Stimulated activated CD4-positive, alpha-beta T cell treated with anti-CD3 and anti-CD28 coated beads, TNF-alpha, amount 100 ng/mL, for 4 hours (primary cell): ENCODE measurements around the gene KCNK10.
A peak's percentile ranks its signal among the peaks of the same experiment; 100 is the strongest.

ENCODE experiments used
- DNase-seq, 3 experiments: peaks; one replicate each; pipeline ENCODE4 v3.0.0-alpha.2; 2020; ENCODE audit warnings: low read depth in 3 of 3

KCNK10 gene

DNA sequence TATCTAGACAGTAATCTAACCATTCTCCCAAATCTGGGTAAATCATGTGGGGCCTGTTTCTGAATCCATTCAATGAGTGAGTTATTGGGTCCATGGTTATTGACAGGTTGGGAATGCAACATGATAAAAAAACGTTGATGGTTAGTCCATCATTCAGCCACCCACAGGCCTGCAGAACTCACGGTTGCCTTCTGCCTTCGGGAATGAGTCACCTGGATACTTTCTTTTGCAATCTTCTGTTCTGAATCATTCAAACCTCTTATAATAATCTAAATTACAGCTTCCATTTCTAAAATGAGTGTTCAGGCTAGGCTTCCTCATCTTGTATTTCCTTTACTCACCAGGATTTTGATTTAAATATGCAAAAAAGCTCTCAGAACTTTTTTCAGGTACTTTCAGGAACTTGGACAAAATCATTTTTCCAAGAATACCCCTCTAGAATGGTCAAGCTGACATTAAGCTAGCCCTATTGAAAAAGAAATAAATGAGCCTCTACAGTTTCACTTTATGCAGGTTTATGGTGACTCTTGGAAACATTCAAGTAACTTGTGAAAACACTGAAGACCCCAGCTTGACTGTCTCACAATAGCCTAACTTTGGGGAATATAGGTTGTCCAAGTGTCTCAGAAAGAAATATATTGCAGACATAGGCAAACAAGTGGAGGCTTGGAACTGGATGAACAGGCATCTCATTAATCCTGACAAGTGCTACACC lies 94.4 kb downstream of the KCNK10 start:
- no peak for DNase-seq

DNA sequence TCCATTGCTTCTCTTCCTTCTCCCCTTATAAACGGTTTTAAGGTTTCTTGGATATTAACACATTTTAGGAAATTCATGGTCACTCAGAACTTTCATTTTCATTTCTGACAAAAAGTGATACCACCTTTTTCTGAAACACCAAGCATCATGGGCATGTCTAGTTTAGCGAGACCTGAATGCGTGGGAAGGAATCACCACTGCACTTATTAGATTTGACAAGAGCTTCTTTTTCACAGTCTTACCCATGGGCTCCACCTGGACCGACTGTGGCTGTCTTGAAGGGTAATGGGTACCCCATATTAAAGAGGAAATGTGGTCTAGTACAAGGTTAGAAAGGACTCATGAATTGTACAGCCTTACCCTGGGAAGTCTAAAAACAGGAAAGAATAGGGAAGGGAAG lies 95.4 kb downstream of the KCNK10 start:
- no peak for DNase-seq

DNA sequence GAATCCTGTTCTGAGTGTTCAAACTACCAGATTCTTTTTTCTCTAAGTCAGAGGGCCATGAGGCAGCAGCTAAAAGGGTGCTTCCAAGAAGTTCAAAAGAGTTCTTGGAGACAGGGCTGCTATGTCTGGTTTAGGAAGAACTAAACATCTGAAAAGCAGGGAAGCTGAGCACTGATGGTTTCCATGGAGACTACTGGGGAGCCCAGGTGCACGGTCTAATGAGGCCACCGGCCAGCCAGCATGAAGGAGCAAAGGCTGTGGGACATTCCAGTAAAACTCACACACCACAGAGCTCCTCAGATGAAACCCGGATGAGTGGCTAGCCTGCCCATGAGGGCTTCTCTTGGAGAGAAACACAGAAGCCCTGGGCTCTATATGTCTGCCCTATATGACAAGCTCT lies 97.3 kb downstream of the KCNK10 start:
- no peak for DNase-seq

DNA sequence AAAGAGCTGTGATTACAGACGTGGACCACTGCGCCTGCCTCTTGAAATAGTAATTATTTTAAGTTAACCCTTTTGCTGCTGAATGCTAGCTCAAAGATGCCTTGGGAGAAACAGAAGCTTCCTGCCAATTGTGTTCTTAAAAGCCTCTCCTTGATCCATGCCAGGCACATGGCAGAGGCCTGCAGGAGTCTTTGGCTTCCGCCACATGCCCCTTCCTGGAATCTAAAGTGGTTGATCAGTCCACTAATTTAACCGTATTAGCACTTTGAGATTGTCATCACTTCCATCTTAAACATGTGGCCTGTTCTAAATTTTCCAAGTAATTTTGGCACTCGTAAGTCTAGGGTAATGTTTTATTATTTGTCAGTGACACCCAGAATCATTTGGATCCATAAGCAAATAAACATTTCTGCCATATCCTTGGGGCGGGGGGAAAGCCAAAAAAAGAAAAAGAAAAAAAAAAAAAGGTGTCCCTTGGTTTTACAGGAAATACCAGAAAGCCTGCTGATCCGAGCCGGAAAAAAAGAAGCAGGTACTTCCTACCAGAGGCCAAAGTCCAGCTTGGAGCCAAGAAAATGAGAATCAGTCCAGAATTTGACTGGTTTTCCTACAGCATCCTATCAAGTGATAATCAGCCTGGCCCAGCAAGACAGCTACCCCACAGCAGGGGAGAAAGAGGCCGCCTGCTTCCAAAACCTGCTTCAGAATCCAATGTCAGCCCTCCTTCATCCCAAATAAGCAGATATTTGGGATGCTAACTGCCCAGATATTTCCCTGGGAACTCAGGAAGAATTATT lies 104.8 kb downstream of the KCNK10 start:
- no peak for DNase-seq

DNA sequence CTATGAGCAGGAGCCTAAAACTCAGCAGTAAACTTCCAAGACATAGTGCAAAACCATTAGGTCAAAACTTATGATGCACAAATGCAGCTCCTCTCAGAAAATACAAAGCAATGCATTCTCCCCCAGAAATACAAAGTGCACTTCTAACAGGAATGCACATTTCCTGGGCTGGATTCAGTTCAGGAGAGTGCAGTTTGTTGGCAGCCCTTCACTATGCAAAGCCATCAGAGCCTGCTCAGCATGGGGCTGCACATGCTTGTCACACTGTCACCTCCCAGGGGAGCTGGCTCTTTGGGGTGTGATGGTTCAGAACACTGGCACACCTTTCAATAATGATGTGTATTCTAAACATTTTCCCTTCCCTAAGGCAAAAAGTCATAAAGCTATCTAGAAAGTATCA lies 110.4 kb downstream of the KCNK10 start:
- no peak for DNase-seq

DNA sequence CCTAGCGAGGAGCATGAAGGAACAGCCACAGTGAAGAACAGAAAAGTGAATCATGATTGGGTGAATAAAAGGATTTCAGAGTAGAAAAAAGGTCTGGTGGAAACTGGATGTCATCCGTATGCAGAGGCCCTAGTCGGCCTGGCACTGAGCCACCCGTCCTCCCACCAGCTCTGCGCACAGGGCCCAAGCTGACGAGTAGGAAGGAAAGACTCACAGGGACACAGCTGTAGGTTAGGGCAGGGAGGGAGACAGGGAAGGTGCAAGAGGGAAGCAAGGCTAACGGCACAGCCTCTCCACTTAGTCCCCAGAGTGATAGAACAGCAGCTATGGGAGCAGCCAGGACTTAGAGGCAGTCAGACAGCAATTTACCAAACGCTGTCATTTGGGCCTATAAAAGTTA lies 112.6 kb downstream of the KCNK10 start:
- no peak for DNase-seq

DNA sequence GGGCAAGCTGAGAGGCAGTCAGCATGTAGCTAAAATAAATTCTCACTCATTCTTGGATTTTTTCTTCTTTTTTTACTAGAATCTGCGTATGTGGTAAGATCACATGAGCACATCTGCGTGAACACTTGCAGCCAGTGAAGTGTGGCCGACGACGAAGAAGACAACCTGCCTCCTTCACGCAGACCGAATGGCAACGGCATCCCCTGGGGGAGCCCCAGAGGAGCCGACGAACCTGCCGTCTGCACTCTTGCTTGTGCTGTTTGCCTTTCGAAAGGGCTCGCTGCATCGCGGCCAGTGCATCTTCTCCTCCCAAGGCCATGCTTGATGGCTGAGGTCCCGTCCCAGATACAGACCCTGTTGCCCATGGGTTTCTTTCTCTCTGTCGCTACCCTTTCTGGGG lies 113.8 kb downstream of the KCNK10 start:
- DNase-seq: no peak

DNA sequence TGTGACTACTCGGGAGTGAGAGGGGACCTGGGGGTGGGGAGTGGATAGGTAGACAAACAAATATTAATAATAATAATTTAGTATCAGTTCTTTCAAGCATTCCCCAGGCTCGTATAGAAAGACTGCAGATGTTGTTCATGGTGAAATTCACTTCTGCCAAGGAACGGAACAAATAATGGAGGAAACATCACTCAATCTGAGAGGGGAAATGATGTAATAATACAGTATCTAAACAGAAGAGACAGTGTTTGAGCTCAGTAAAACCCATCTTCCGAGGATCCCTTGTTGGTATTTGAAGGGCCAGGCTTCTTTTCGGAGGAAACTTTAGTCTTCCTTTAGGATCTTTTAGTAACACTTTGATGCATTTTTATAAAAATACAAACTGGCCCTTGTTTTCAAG lies 114.2 kb downstream of the KCNK10 start:
- DNase-seq: no peak

DNA sequence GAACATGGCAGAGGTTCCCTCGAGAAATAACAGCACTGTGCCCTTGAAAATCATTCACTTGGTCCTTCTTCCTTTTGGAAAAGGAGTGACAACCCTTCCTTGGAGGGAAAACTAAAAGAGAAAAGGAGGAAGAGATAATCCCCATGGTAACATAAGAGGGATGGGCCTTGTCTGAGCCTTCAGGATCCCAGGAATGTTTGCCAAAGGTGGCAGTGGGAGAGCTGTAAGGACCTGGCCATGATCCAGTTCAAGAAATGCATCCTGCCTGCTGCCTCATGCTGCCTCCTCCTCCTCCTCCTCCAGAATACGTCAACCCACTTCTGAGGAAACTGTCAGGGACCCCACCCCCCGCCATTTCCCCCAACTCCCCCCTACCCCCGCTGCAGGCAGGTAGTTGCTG lies 118.8 kb downstream of the KCNK10 start:
- DNase-seq: no peak

DNA sequence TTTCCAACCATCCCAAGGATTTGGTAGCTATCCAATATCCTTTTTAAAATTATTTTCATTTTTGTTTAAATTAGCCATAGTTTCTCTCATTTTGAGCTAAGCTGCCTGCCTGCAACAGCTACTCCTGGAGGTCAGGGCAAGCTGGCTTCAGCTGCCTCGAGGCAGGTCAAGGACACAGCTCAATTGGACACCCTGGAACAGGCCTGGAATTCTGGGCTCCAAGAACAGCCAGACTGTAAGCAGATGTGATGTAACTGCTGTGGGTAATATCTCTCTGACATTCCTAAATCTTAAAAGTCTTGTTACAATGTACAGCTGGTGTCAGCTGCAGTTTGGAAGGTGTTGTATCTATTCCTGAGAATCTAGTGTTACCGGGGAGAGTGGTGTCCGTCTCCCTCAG lies 119.8 kb downstream of the KCNK10 start:
- no peak for DNase-seq

DNA sequence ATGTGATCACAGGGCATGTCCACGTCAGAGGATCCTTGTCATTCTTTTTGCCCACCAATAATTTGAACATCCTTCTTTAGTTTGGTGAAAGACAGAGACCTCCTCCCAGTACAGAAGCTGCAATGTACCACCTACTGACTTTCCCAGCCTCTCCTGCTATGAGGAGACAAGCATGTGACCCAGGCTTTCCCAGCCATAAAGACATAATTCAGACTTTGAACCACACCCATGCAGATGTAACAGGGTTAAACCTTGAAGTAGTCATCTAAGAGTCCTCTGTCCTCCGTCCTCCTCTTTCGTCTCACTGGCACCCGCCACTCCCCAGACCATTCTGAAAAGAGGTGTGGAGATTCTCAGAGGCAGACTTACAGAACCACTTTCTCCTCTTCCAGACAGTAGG lies 120.8 kb downstream of the KCNK10 start:
- no peak for DNase-seq

DNA sequence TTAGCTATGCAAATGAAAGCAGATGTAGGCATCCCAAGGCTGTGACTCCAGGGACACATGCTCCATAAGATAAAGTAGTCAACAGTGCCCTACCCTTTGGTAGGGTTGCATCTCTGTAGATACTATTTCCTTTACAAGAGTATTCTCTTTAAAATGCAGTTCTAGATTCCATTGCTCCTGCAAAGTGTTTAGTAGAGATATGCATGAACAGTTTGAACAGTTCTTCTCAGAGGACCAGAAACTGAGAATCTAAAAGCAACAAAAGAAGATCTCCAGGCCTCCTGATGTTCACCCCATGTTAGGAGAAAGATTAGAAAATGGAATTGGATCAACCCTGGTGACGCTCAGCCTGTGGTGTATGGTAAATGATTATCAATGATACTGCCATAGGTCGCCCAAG lies 121.2 kb downstream of the KCNK10 start:
- no peak for DNase-seq

DNA sequence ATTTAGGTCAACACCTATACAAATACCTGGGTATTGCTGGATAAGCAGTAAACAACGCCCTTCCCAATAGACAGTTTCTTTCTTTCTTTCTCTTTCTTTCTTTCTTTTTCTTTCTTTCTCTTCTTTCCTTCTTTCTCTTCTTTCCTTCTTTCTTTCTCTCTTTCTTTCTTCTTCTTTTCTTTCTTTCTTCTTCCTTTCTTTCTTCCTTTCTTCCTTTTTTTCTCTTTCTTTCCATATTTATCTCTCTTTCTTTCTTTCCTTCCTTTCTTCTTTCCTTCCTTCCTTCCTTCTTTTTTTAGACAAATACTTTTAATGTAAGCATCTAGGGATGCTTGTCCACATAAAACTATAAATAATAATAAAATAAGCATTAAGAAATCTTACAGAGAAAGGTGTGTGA lies 123.2 kb downstream of the KCNK10 start:
- no peak for DNase-seq

DNA sequence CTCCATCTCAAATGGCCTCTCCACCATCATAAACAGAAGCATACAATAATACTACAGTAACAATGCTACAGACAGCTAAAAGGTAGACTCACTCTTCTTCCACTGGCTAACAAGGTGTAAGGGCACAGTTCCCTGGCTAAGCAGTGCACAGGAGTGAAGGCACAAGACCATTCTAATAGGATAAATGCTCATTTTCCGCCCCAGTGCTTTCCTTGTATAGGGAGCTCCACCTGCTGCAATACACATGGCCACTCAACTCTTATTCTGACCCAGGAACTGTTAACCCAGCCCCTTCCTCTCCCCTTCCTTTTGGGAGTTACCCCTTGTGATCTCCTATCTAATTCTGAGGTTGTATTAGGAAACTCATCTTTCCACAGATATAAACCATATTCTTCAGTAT lies 124.6 kb downstream of the KCNK10 start:
- DNase-seq: no peak

DNA sequence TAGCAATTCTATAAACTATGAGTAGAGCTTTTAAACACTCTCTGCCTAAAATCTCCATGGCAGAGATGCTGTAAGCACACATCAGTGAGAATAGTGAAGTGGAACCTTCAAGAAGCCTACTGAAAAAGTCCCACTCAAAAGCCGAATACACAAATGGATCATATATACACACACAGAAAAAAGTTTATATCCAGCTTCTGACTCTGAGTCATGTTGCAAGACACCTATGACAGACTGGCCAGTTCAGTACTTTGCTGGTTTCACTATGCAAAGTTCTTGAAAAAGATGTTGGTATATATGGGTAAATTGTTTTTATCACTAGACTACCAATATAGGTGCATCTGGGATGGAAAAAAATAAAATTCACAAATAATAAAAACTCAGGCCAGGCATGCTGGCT lies 126.1 kb downstream of the KCNK10 start:
- DNase-seq: no peak

DNA sequence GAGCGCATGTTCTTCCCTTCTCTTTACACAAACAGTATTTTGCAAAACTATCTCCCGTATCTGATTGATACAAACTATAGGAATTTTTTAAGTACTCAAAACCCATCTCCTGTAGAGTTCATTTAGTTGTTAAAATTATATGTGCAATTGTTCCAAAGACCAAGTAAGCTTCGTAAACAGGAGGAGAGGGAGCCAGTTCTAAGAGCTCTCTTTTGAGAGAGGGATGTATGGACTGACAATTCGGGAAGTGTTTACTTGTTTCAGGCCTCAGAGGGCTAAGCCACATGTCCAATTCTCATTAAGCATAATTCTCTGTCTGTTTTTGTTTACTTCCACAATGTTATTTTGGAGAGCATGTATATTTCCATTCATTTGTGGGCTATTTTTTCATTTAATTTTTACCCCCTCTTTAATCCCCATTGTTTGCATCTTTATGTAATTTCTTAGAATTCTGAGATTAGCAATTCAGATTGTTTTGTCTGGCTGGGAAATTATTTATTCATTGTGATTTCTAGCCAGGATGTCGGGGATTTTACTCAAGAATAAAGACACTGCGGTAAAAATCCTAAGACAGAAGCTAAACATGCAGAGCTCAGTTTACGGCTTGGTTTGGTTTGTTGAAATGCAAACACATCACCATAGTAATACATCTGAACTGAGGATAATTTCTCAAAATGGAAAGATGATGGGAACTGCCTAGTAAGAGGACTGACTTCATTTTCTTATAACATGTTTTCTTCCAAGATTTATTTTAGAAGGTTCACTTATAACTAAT lies 126.8 kb downstream of the KCNK10 start:
- no peak for DNase-seq

DNA sequence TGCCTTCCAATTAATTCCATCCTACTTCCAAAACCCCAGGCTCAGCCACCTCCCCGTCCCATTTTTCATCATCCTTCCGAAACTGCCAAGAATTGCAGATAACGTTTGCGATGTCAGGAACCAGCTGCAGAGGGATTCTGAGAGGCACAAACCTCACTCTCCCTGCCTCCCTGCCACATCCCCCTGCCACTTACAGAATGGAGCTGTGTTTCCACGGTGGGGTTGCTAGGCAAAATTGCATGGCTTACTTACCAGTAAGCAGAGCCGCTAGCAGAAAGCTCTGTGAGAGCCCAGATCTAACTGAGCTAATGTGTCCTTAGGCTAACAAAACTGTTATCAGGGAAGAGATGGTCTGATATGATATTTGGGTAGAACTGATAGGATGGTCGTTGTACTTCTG lies 127.4 kb downstream of the KCNK10 start:
- no peak for DNase-seq

DNA sequence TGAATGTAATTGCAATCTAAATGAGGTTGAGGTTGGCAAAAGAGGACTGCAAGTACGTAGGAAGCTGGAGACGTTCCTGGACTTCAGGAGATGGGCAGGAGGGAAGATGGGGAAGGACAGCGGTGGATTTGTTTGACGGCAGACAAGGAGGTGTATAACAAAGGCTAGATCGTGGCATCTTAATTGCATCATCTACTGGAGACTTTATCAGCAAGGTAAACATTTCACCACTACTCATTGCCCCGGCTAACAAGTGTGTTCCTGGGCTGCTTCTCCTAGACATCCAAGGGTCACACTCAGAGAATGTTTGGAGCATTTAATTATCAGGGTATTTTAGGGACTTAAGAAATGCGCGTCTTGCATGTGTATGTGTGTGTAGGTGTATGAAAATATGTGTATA lies 128.5 kb downstream of the KCNK10 start:
- DNase-seq: no peak

DNA sequence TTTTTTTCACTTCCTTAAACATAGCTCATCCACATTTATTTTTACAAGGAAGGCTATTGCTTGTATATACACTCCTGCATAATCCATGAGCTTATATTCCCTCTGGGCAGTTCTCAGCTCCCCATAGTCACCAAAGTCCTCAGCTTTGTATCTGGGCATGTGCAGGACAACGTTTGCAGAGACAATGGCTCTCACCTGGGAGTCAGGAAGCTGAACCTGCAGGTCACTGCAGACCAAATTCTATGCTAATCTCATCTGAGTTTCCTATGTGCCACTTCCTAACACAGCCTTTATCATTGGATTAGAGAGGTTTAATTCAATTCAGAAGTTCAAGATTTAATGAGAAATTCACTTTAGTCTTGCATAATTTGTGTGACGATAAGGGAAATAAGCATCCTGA lies 131.5 kb downstream of the KCNK10 start:
- no peak for DNase-seq

DNA sequence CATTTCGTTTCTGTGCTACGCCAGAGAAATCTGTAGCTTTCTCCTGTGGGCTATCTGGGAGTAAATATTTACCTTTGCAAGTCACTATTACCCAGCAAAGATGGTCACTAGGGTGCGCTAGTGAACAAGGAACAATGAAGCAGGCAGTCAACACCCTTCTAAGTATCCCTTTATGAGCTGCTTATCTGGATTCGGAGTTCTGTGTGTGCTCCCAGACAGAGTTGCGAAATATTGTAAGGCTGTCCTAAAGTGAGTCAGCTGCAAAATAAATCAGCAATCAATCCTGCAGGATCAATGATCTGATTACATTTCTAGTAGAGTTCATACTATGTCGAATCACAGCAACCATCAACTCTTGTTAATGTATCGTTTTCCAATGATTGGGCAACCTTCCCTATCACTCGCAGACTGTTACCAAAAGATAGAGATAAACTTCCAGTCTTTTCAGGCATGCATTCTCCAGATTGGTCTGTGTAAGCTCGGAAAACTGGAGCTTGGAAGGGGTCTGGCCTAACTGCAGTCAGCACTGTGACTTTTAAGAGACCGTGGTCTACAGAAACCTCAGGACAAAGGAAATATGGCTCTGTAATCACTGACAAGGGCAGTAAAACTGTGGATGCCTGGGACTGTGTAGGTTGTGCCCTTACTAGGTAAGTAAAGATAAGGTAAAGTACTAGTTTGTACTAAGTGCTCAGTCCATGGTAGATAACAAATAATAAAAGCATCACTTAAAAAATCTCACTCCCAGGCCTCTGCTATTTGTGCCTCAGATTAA lies 133.5 kb downstream of the KCNK10 start:
- DNase-seq: peak in 1 of 3 experiments; percentile 13

DNA sequence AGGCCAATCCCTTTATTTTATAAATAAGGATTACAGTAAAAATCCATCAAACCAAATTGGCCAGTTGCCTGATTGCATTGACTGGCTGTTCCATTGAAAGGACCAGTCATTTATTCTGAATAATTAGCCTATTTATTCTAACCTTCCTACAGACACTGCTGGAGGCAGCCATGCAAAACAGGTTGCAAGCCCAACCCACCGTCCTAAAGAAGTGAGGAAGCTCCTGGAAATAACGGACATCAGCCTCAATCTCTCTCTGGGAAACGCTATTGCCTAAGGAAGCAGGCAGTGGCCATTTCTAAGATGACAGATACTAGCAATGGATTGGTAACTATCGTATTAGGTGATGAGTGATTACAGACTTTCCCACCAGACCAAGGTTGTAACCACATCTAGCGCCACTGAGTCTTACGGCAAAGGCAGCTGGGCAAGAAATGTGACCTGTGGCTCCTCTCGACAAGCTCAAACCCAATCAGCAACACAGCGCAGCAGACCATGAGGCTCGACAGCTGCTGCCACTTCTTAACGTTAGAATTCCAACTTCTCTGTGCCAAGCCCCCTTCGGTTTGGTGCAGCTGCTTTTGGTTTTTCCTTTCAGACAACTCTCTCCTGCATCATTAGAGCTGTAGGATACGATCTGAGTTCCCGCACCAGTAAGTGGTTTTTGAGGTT lies 134.2 kb downstream of the KCNK10 start:
- no peak for DNase-seq
